NB4 (cell line): ENCODE data around the gene POLL.

Experiments
- CTCF ChIP-seq: IDR thresholded peaks from one replicate; pipeline ENCODE4 v1.5.1; 2012; ENCODE audit warnings: low read depth, low read length
- POLR2A ChIP-seq: IDR thresholded peaks from 2 replicates; pipeline ENCODE4 v1.6.1; 2011; ENCODE audit warnings: mild to moderate bottlenecking; ENCODE audit not compliant: insufficient read length; ENCODE audit errors: extremely low read depth

DNA sequence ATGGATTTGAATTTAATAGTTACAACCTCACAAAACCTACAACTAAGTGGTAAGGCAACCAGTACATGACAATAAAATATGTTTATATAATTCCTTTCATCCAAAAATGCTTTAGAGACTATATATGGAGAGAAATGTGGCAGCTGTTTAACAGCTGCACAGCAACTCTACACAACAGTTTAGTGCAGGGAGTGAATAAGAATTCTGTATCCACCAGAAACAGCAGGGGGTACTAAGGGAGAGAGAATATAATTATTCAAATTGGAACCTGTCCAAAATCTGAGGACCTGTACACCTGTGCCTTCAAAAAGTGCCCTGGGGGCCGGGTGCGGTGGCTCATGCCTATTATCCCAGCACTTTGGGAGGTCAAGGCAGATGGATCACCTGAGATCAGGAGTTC is 49.6 kb downstream of the POLL start:
- TF ChIP-seq POLR2A (no peak), CTCF (no peak)
